Cardiac muscle cell (in vitro differentiated cells and primary cell): ENCODE data around the gene NR5A1. TPM values are rescaled to one million over a fixed set of nuclear protein-coding genes. Genes with fewer than 3 reads are reported as not detected.

Experiments
- DNase-seq, 2 donors: peaks; one replicate each; pipeline versions ENCODE4 v3.0.0 to v3.0.0-alpha.2; 2010 to 2017; ENCODE audit warnings: low read depth in 1 of 2, low spot score in 1 of 2
- H3K27ac ChIP-seq: fragments of 200-600 bp; sonication (generic); 2 replicates; pipeline ENCODE4 v1.5.1; 2016
- H3K27me3 ChIP-seq: fragments of 200-600 bp; sonication (generic); 2 replicates; pipeline ENCODE4 v1.6.0; 2016; ENCODE audit warnings: control low read depth
- H3K36me3 ChIP-seq: fragments of 200-600 bp; sonication (generic); 2 replicates; pipeline ENCODE4 v1.5.1; 2016; ENCODE audit warnings: control low read depth
- H3K4me1 ChIP-seq: fragments of 200-600 bp; sonication (generic); 2 replicates; pipeline ENCODE4 v1.8.1; 2017; ENCODE audit warnings: low read depth, mild to moderate bottlenecking, mixed run types
- H3K4me3 ChIP-seq: fragments of 200-600 bp; sonication (generic); 2 replicates; pipeline ENCODE4 v1.5.1; 2016; ENCODE audit warnings: mild to moderate bottlenecking
- H3K9me3 ChIP-seq: fragments of 200-600 bp; sonication (generic); 2 replicates; pipeline ENCODE4 v1.5.1; 2017; ENCODE audit warnings: low read depth, mild to moderate bottlenecking, control low read depth
- polyA plus RNA-seq: library from polyadenylated mRNA; unstranded; fragments of >200 nt; fragmentation: Nextera tagmentation; extraction: Ambion mirVana; gene quantifications from 2 replicates; pipeline ENCODE4 v1.2.1, GENCODE V29; 2016
- total RNA-seq: library from RNA; depleted of rRNA; stranded (reverse); fragments of >200 nt; gene quantifications from 2 replicates; pipeline ENCODE4 v1.2.3, GENCODE V29; 2016
- TF ChIP-seq, protein P1 (sequence below): IDR thresholded peaks from 2 replicates; pipeline ENCODE4 v1.5.1; 2012; ENCODE audit warnings: low read depth, mild to moderate bottlenecking, low read length

NR5A1 gene
- total and polyA plus RNA-seq, 2 experiments from 2014 or later, result 0.12 TPM; not detected in 1

DNA sequence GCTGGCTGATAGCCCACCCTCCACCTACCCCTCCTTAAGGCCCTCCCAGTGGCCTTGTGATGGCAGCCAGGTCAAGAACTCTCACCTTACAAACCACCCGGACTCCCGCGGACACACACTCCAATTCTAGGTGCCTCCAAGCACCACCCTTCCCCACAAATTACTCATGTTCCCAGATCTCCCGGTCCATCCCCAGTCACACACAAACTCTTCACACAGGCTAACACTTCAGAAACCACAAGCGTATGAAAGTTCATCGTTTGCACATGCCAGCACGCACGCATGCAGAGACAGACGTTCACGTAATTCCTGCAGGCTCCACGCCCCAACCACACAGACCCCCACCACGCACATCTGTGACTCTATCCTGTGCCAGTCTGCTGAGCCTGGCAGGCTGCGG, 18.0 kb downstream of the NR5A1 start:
- no peaks in the 10 kb centered on the region for H3K9me3 ChIP-seq
- H3K36me3 ChIP-seq, result no peaks in the 10 kb centered on the region
- no peaks in the 10 kb centered on the region for H3K4me1 ChIP-seq
- no peaks in the 10 kb centered on the region for H3K27me3 ChIP-seq
- no peak overlapping the region for H3K27ac ChIP-seq
- H3K4me3 ChIP-seq, result no peak overlapping the region
- TF ChIP-seq, protein P1, sequence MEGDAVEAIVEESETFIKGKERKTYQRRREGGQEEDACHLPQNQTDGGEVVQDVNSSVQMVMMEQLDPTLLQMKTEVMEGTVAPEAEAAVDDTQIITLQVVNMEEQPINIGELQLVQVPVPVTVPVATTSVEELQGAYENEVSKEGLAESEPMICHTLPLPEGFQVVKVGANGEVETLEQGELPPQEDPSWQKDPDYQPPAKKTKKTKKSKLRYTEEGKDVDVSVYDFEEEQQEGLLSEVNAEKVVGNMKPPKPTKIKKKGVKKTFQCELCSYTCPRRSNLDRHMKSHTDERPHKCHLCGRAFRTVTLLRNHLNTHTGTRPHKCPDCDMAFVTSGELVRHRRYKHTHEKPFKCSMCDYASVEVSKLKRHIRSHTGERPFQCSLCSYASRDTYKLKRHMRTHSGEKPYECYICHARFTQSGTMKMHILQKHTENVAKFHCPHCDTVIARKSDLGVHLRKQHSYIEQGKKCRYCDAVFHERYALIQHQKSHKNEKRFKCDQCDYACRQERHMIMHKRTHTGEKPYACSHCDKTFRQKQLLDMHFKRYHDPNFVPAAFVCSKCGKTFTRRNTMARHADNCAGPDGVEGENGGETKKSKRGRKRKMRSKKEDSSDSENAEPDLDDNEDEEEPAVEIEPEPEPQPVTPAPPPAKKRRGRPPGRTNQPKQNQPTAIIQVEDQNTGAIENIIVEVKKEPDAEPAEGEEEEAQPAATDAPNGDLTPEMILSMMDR, result no peak
- DNase-seq, result no peak

DNA sequence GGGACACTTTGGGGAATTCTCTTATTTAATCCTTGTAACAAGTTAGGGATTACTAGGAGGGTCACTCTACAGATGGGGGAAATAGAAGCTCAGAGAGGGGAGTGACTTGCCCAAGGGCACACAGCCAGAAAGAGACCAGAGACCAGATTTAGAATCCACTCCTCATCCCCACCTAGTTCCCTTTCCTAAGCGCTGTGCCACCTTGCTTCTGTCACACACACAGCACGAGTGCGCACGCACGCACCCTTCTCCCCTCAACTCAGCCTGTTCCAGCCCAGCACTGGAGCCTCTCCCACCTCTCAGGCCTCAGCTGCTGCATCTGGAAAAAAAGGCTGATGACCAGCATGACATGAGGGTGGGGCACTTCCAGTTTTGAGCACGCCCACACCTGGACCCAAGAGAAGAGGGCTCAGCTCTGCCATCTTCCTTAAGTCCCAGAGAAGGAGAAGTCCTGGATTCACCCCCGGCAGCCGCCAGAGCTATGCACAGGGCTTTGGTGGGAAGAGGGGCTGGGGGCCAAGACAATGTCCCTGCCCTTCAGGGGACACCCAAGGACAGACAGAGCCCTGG, 18.5 kb downstream of the NR5A1 start:
- no peak overlapping the region for H3K27ac ChIP-seq
- H3K4me1 ChIP-seq, result no peaks in the 10 kb centered on the region
- H3K27me3 ChIP-seq, result no peaks in the 10 kb centered on the region
- TF ChIP-seq, protein P1, result no peak
- no peak overlapping the region for H3K4me3 ChIP-seq
- no peaks in the 10 kb centered on the region for H3K9me3 ChIP-seq
- no peaks in the 10 kb centered on the region for H3K36me3 ChIP-seq
- no peak for DNase-seq

DNA sequence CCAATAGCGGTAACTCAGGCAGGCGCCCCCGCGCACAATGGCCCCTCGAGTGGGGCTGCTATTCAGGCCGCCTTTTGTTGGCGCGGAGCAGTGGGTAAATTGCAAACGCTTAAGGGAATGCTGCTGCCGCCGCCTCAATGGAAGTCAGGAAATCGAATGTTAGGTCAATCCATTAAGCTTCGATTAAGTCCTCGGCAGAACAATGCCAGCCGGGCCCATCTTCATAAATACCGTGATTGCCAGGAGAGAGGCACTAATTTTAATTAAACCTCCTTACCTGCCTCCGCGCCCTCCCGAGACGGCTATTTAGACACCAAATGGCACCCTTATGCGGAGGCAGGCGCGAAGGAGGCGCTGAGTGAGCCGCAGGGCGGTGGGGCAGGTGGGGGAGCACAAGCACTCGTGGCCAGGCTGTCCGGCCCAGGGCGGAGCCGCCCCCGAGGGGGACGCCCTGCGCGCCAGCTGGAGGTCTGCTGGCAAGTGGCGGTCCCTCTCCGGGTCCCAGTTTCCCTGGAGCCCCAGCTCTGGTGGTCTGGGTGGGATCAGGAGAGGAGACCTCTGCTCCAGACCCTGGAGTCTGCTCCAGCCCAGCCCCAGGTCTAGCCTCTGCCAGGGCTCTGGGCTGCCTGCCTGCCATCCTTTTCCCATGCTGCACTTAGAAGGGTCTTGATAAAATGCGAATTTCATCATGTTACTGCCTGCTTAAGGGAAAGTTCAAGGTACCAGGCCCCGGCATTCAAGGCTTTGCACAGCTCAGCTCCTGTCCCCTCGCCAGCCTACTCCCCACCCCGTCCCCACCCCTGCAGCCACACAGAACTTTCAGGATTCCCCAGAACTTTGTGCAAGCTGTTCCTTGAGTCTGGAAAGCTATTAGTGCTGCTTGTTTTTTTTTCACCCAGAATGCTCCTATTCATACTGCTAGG, 19.7 kb downstream of the NR5A1 start:
- DNase-seq, result no peak
- TF ChIP-seq, protein P1, result no peak
- H3K36me3 ChIP-seq, result no peaks in the 10 kb centered on the region
- H3K27ac ChIP-seq, result no peak overlapping the region
- H3K27me3 ChIP-seq, result no peaks in the 10 kb centered on the region
- no peak overlapping the region for H3K4me3 ChIP-seq
- no peaks in the 10 kb centered on the region for H3K4me1 ChIP-seq
- H3K9me3 ChIP-seq, result no peaks in the 10 kb centered on the region

DNA sequence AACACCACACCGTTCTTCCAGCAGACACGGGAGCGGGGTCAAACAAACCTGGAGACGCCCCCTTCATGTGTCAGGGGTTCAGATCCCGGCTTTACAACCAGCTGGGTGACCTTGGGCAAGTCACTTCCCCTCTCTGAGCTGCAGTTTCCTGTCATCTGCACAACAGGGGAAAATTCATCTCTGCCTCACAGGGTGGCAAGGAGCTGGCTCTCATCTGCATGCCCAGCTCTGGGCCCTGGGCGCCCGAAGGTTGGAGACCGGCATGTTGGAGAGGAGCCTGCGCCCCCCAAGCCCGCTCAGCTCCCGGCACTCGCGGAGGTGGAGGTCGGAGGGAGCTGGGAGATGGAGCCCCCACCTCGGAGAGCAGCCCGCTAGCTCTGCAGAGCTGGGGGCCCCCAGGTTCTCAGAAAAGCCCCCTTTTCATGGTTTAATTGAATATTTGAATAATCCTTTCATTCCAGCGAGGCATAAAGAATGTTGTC, 20.4 kb downstream of the NR5A1 start:
- H3K4me3 ChIP-seq, result no peak overlapping the region
- TF ChIP-seq, protein P1, result no peak
- H3K27me3 ChIP-seq, result no peaks in the 10 kb centered on the region
- no peak overlapping the region for H3K27ac ChIP-seq
- DNase-seq, result no peak
- H3K4me1 ChIP-seq, result no peaks in the 10 kb centered on the region
- H3K36me3 ChIP-seq, result no peaks in the 10 kb centered on the region
- H3K9me3 ChIP-seq, result no peaks in the 10 kb centered on the region

DNA sequence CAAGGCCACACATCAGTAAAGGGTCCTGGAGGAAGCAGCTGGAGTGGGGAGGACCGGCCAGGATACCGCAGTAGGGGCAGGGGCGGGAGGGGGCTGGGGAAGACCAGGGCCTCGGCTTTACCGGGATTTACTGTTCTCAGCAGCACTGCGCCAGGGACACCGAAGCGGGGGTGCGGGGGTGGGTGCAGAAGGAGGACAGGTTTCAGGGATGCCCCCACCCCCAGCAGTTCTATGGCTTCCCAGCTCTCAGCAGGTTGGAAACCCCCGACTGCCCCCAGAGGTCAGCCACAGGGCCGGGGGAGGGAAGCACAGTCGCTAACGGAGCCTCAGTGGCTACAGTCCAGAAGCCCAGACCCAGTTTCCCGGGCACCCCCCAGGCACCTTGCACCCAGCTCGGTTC, 21.3 kb downstream of the NR5A1 start:
- Histone ChIP-seq H3K36me3 (no peaks in the 10 kb centered on the region), H3K4me3 (no peak overlapping the region), H3K27ac (no peak overlapping the region), H3K9me3 (no peaks in the 10 kb centered on the region), H3K27me3 (no peaks in the 10 kb centered on the region), H3K4me1 (no peaks in the 10 kb centered on the region)
- TF ChIP-seq, protein P1, result no peak
- no peak for DNase-seq
